T follicular helper cell (primary cell): Measurements from ENCODE around the gene PTPRT.

ENCODE experiments used
- DNase-seq: peaks from one replicate; pipeline ENCODE4 v3.0.0-alpha.2; 2020; ENCODE audit warnings: low read depth

PTPRT gene

GRCh38 chr20:42714298-42715141 is 475.2 kb downstream of the PTPRT start:
- no peak for DNase-seq

GRCh38 chr20:42708266-42708665 is 481.4 kb downstream of the PTPRT start:
- DNase-seq: no peak

DNA sequence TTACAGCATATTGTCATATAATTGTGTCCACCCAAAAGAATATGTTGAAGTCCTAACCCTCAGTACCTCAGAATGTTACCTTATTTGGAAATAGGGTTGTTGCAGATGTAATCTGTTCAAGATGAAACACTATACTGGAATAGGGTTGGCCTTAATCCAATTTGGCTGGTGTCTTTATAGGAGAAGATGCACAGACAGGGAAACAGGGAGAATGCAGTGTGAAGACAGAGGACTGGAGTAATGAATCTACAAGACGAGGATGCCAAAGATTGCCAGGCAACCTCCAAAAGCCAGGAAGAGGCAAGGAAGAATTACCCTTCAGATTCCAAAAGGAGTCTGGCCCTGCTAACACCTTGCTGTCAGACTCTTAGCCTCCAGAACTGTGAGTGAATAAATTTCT is 482.9 kb downstream of the PTPRT start:
- no peak for DNase-seq

DNA sequence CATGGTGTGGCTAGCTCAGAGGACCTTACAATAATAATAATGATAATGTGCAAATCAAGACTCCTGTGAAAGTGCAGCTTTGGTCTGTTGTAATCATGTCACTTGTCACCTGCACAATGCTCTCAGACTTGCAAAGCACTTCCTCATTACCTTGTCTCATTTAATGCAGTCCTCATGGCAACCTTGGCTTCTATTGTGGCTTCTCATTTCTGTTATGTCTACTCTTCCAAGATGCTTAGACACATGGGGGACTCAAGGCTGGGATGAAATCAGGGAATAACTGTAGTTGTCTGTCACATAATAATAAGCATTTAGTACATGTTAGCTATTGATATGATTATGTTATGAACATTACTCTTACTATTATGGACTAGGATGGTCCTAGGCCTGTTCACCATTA is 484.2 kb downstream of the PTPRT start:
- no peak for DNase-seq

- no peak for DNase-seq
Measured at GRCh38 chr20:42703744-42704143, 486.0 kb downstream of the PTPRT start.

DNA sequence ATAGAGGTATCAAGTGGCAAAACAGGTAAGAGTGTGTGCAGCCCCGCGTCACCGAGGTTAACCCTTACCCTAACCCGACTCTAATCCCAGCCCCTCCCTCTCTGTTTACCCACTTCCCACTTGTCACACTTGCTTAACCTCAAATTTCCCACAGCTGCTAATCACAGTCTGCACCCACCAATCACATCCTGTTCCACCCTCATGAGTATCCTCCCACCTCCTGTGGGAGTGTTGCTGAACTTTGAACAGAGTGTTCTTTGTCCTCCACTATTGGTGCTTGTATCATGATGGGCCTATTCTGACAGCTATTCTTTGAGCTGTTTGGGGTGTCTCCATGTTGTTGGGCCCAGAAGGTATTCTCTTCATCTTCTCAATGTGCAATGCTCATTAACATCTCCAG is 487.8 kb downstream of the PTPRT start:
- DNase-seq: no peak

DNA sequence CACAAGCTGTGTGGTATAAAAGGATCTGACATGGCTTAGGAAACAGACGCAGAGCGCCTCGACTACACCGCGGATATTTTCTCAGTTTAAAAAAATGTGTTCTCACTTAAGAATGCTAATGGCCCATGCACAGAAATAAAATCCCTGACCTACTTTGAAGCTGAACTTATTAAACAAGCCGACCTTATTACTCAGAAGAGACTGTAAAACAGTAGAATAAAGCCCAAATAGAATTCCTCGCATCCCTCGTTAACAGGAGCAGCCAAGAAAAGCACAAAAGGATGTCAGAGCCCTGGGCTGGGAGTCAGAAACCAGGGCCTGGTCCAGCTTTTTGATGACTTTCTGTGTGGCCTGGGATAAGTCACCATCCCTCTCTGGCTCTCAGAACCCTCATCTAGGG is 489.3 kb downstream of the PTPRT start:
- DNase-seq: no peak

GRCh38 chr20:42697962-42698361 is 491.7 kb downstream of the PTPRT start:
- no peak for DNase-seq

GRCh38 chr20:42690842-42691437 is 498.8 kb downstream of the PTPRT start:
- DNase-seq: no peak

DNA sequence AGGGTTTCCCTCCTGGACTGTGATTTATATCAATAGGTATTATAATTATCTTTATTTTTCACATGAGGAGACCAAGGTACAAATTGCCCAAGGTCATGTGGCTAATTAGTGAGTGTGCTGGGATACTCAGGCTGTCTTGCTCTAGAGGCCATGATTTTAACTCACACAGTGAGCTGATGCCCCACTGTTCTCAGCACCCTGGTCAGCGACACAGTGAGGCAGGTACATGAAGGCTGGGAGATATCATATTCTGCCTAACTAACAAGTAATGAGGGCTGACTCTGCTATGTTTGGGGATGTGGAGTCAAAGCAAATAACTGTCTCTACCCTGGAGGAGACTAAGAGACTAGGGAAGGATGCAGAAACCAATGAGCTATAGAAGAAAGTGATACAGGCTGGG is 501.1 kb downstream of the PTPRT start:
- no peak for DNase-seq

DNA sequence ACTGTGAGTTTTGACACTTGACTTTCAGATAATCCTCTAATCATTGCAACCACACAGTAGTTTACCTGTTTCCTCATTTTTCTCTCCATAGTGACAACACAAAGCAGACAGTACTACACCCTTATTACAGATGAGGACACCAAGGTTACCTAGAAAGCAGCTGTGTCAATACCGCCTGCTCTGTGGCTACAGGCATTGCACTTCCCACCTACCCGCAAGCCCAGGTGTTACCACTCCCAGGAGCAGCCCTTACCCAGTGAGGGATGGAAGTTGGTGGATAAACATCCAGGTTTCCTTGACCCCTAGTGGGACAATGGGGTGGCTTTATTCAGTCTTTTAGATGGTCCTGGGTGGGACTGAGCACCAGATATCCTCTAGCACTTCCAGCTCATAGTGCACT is 503.6 kb downstream of the PTPRT start:
- DNase-seq: no peak

- DNase-seq: no peak
Measured at GRCh38 chr20:42678895-42679294, 510.8 kb downstream of the PTPRT start.

DNA sequence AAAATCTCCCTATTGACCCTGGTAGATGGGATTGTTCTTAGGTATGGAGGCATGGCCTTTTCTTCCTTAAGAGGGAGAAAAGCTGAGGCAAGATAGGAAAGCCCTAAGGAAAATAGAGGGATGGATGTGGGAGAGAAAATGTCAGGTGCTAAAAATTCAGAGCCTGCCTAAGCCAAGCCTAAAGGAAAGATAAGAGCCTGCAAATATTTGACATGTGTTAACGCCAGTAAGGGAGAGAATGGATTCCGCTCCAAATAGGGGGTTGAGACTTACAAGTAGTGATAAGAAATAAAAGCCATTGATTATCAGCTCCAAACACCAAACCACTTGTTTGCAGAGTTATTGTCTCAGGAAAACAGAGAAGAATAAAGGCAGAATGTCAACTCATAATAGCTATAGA is 533.6 kb downstream of the PTPRT start:
- DNase-seq: no peak

DNA sequence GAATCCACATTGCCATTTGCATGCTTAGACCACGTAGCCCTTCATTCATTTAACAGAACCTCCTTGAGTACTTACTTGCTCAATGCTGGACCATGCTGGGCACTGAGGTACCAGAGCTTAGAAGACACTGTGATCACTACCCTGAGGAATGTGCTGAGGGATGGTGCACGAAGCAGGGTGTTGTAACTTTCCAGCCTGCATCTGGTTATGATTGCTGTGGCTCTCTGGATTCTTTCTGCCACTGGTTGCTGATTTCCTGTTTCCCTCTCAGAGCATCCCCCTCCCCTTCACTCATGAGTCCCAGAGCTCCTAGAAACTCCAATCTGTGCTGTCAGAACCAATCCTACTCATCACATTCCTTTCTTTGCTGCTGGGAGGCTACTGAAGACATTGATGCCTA is 537.4 kb downstream of the PTPRT start:
- no peak for DNase-seq

DNA sequence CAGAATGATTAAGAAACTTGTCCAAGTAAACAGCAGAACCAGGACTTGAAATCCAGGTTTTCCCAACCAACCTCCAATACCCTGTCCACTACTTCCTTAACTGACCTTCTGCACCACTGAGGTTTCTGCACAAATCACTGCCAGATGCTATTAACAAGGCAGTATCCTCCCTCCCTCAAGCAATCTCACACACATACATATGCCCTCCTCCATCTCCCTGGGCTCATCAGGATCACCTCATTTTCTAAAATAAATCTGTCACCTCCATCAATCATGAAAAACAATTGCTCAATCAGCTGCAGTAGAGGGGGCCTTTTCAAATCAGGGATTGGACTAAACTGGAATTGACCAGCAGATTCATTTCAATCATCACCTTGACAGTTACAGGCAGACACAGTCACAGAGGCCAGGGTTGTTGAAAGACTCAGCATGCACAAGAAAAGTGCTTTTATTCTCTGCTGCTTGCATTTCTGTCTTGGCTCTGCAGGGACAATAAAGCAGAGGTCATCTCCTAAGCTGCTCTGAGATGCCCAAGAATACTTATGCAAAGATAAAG is 539.4 kb downstream of the PTPRT start:
- DNase-seq: no peak

GRCh38 chr20:42649748-42650147 is 540.0 kb downstream of the PTPRT start:
- no peak for DNase-seq

- no peak for DNase-seq
Measured at GRCh38 chr20:42646250-42646649, 543.5 kb downstream of the PTPRT start.

- DNase-seq: no peak
Measured at GRCh38 chr20:42641886-42642285, 547.8 kb downstream of the PTPRT start.

DNA sequence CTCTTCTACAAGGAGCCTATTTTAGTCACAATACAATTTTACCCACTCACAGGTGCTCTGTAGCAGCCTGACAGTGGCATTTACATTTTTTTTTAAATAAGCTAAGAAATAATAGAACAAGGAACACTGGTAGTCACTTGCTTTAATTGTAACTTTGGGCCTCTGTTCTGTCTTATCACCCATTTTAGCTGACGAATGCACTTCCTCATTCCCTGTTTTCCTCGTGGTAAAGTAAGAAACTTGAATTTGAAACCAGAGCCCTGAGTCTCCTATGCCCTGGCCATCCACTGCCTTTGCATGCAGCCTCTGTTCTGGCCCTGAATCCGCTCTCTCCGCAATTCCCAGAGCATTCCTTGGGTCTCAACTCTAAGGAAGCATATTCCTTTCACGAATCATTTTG is 550.6 kb downstream of the PTPRT start:
- no peak for DNase-seq

- no peak for DNase-seq
Measured at GRCh38 chr20:42635699-42636411, 553.9 kb downstream of the PTPRT start.

DNA sequence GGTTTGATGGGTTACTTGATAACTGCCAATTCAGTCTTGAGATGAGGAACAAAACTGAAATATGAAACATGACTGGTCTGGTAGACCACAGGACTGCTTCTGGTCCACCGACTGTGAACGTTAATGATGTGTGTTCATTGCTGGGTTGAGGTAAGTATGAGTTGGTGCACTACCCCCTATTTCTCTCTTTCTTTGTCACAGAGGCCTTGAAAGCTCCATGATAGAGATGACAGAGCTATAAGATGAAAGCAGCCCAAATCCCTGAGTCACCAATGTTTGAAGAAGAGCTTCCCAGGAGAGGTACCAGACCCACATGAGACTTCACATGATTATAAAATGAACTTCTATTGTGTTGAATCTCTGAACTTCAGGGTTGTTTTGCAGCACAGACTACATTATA is 555.5 kb downstream of the PTPRT start:
- no peak for DNase-seq

- no peak for DNase-seq
Measured at GRCh38 chr20:42628683-42629082, 561.0 kb downstream of the PTPRT start.

GRCh38 chr20:42613076-42613475 is 576.6 kb downstream of the PTPRT start:
- no peak for DNase-seq
